Stimulated activated CD4-positive, alpha-beta T cell treated with anti-CD3 and anti-CD28 coated beads, Interleukin-2, amount 100 ng/mL, for 48 hours (primary cell): ENCODE data around the gene FBRSL1.
A peak's percentile ranks its signal among the peaks of the same experiment; 100 is the strongest.

Experiments used
- DNase-seq, 2 donors: peaks; one replicate each; pipeline ENCODE4 v3.0.0-alpha.2; 2020

The FBRSL1 gene

DNA sequence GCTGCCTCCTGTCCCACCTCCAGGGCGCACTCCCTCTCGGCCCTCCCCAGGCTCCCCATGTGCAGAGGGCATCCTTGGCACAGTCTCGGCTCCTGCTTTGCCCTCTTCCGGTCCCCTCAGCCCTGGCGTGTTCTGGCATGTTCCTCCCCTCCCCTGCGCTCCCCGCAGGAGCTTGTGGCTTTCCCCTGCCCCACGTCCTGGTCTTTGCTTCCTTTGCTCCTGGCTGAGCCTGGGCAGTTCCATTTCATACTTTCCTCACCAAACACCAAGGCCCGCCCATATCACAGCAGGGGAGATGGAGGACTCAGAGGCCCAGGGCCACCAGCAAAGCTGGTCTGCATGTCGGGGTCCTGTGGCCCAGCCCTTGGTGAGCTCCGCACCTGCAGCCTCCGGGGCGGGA lies 56.0 kb downstream of the FBRSL1 start:
- no peak for DNase-seq

DNA sequence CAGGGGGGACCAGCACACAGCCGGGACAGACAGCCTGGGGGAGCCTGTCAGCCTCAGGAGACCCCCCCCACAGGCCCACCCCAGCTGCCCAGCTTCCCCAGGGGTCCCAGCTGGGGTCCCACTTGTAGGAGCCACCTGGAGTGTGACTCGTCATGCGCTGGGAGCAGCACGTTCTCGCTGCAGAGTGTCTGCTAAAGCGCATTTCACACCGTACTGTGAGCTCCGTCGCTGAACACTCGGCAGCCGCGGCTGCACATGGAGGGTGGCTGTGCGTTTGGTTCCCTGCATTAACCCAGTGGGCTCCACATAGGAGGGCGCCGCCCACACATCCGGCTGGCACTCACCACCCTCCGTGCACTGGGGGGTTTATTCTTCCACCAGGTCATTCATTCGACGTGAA lies 56.7 kb downstream of the FBRSL1 start:
- no peak for DNase-seq

DNA sequence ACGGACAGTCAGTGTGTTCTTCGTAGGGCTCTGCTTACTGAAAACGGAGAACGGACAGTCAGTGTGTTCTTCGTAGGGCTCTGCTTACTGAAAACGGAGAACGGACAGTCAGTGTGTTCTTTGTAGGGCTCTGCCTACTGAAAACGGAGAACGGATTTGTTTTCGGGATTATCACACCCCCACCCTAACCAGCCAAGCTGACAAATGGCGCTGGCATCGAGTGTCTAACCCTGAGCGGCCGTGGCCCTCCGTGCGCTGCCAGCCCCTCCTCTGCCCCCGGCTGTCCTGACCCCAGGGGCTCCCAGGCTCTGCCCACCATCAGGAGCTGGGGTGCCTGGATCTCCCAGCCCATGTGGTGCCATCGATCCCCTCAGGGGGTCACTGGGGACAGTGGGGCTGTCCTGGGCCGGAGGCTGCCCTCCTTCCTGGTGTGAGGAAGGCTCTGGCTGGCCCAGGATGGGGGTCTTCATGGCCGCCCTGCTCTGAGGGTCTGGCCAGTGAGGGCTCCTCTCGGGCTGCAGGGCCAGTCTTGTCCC lies 57.3 kb downstream of the FBRSL1 start:
- DNase-seq, result no peak

DNA sequence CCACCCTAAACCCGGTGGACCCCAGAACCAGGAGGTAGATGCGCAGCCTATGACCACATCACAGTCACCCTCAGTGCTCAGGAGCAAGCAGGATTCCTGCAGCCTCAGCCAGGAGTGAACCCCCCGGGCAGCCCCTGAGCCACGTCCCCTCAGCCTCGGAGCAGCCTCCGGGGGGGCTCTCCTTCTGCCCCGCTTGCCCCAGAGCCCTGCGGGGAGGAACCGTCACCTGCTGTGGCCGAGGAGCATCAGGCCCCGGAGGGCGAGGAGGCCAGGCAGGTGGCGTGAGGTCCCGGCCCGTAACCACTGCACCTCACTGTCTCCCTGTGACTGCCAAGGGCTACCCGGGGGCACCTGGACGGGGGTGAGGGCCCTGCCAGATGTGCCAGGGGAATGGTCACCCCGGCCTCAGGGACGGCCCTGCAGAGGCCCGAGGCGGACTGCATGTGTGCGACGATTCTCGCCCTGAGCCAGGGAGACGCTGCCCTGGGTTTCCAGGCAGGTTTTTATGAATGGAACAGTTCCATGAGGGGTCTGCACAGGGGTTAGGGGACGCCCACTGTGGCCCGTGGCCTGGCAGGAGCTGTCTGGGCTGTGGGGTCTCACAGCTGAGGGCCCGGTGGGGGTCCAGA lies 58.6 kb downstream of the FBRSL1 start:
- no peak for DNase-seq

DNA sequence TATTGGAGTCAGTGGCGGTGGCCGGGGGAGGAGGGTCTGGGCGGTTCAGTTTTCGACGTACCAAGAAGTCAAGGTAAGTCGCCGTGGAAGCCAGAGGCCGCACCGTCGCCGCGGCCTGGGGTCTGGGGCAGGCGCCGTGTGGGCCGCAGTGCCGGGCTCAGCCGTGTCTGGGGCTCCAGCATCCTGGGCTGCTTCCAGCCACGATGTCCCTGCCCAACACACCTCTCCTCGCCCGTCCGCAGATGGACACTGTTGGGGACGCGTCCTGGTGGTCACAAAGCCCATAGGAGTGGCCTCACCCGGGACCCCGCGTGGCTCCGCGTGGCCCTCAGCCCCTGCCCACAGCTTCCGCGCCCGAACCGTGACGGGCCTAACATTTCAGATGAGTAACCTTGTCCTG lies 59.1 kb downstream of the FBRSL1 start:
- no peak for DNase-seq

DNA sequence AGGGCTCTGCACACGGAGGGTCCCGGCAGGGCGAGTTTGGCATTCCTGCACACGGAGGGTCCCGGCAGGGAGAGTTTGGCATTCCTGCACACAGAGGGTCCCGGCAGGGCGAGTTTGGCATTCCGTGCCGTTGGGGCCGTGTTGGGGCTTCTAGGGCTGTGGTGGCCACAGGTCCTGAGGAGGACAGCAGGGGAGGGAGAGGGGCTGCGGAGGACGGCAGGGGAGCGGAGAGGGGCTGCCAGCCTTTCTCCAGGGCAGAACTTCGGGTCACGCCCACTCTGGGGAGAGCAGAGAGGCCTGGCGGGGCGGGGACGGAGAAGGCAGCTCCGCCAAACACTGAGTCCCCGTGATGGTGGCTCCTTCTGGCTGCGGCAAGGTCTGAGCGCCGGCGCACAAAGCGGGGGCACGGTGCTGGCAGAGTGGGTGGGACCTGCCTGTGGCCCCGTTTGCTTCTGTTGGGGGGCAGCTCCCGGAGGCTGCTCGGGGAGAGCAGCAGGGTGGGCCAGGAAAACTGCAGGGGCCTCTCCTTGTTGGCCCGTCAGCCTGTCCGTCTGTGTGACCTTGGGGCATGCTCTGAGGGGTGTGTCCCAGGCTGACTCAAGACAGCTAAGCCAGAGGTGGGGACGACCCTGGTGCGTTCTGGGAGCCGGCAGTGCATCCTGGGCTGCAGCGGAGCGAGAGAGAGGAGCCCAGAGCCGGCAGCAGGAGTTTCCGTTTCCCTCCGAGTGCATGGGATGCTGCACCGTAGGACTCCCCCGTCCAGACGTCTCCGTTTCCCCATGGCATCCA lies 60.3 kb downstream of the FBRSL1 start:
- DNase-seq, result no peak

DNA sequence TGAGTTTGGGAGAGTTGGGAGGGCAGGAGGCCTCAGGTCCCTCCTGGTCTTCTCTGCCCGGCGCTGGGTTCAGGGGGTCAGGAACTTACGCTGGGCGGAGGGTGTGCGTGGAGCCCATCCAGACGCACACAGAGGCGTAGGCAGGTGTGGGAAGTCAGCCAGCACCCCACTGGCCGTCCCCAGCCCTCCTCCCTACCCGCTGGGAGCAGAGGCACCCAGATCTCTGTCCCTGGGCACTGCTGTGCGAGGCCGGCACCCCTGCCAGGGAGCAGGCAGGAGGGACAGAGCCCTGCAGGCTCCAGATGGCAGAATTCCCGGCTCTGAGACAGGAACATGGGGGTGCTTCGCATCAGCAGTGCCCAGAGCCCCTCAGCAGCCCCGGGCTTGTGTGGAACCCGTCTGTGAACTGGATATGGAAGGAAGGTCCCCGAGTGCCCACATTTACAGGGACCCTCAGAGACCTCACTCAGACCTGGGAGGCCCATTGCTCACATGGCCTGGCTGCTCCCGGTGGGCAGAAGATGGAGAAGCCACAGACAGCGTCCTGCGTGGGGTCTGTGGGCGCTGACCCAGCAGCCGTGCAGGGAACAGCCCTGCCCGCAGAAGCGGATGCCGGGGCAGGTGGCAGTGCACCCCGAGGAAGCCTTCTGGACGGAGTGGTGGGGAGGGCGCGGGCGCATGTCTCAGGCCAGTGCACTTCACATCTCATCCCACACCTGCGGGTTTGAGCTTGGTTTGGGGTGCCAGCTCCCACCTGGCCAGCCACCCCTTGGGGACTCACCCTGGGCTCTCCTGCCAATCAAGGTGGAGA lies 61.1 kb downstream of the FBRSL1 start:
- DNase-seq, result no peak

DNA sequence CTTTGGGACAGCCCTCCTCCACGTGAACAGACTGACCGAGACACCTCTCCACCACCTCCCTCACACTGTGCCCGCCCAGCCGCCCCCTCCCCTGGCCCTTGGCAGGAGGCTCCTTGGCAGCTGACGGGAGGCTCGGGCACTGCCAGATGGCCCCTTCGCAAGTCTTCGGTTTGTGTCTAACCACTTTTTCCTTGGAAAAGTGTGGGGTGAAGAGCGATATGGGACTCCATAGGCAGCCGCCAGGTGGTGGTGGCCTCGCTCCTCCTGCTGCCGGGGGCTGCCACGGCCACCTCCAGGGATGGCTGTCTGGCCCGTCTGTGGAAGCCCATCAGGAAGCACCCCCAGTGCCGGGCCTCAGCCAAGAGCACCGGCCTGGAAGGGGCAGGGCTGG lies 61.7 kb downstream of the FBRSL1 start:
- DNase-seq, result no peak

DNA sequence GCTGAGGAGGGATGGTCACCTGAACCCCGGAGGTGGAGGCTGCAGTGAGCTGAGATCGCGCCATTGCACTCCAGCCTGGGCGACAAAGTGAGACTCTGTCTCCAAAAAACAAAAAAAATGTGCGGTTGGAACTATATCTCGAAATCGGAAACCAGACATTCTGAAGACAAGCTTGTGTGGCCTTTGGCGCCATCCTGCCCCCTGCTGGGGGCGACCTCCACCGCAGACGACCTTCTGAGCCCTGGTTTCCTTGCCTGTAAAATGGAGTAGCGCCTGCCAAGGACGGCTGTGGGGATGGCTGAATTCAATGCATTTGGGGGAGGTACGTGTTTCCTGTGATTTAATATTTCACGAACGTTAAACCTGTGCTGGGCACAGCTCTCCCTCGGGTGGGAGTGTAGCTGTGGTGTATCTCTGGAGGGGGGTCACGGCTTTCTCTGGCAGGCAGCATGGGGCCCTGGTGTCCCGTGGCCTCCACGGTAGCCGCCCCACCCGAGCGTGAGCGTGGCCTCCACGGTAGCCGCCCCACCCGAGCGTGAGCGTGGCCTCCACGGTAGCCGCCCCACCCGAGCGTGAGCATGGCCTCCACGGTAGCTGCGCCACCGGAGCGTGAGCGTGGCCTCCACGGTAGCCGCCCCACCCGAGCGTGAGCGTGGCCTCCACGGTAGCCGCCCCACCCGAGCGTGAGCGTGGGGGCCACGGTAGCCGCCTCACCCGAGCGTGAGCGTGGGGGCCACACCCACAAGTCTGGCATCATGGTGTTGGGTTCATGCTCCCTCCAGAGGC lies 65.1 kb downstream of the FBRSL1 start:
- peak in 1 of 2 donors; percentile 8 for DNase-seq

DNA sequence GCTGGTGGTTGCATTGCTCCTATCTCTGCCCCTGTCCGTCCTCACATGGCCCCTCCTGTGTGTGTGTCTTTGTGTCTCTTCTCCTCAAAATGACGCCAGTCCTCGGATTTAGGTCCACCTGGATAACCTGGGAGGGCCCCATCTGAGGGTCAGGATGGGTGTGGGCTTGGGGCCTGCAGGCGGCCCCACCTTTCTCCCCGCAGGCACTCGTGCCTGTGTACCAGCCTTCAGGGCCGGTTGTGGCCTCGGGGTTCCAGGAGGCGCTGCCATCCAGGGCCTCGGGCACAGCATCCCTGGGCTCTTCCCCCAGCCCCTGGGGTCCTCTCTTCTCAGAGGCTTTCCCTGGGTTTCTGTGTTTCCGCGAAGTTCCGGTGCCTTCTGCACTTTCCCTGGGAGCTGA lies 65.7 kb downstream of the FBRSL1 start:
- DNase-seq, result no peak

DNA sequence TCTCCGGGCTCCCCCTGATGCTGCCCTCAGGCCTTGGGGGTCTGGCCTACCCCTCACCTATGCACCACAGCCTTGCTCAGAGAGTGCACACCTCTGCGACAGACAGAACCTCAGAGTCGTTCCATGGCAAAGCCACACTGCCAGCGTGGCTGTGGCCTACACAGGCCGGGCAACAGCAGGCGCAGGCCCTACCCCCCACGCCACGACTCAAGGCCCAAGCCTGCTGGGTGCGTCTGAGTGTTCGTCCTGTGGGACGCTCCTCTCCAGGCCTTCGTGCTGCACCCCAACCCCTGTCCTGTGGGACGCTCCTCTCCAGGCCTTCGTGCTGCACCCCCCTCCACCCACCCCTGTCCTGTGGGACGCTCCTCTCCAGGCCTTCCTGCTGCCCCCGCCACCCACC lies 66.3 kb downstream of the FBRSL1 start:
- DNase-seq, result no peak

DNA sequence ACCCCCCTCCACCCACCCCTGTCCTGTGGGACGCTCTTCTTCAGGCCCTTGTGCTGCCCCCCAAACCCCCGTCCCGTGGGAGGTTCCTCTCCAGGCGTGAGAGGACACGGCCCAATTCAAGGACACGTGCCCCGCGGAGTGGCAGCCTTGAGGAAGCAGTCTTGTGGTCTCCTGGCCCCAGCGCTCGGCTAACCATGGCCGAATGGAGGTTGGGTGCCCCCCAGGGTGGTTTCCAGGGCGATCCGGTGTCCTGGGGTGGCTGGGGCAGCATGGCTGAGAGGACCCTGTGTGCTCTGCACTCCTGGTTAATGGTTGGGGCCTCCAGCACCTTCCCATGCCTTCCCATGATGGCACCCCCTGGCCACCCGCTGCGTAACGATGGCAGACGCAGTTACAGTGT lies 66.8 kb downstream of the FBRSL1 start:
- DNase-seq, result no peak

DNA sequence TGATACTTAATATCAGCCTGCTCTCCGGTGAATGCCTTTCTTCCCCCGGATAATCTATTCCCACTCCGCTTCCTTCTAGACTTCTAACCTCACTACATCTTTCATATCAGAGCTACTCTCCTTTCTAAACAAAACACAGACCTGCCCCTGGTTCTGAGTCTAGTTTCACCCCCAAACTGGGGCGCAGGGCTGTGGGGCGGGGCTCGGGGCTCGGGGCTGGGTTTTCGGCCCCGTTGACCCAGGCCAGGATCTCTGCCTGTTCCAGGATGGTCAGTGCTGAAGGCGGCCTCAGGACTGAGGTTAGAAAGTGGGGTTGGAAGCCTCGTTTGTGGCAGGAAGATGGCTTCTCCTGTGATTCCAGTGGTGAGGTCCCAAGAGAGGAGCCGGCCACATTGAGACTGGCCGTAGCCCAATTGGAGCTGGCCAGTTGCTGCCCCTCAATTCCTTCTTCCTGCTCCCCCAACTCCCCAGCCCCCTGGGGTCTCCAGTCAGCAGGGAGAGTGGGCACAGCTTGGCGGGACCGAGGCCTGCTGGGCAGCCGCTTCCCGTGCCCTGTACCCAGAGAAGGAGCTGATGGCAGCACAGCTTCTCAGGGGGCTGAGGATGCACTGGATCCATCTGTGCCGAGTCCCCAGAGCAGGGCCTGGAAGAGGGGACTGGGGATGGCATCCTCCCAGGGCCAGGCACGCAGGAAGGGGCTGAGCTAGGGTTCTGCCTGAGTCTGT lies 67.5 kb downstream of the FBRSL1 start:
- DNase-seq, result no peak

DNA sequence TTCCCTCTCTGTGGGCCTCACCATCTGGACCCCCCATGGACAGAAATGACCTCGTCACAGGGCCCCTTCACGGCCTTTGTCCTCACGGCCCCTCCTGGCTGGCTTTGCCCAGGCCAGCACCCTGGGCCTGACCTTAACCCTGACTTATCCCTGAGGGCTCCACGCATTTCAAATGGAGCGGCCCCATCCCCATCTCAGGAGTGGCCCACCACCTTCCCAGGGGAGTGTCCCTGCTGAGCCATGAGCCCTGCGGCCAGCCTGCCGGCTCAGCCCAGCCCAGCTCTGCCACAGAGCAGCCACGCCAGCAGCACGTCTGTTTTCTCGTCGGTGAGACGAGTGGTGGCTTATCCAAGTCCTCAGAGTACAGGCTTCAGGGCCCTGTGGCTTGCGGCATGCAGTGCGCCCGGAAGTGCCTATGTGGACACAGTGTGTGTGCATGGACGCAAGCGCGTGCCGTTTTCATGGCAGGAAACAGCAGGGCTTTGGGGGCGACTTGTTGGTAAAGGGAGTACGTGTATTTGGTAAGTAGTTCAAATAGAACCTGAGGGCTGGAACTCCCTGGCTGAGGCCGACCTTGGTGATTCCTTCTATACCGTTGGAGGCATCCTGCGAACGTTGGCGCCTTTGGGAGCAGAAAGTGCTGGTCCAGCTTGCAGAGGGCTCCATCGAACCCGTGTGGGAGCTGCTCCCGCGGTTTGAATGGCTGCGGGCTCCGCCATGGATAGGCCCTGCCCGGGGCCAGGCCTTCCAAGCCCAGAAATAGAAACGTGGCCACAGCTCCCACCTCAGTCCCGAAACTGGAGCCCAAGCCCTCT lies 68.3 kb downstream of the FBRSL1 start:
- no peak for DNase-seq

DNA sequence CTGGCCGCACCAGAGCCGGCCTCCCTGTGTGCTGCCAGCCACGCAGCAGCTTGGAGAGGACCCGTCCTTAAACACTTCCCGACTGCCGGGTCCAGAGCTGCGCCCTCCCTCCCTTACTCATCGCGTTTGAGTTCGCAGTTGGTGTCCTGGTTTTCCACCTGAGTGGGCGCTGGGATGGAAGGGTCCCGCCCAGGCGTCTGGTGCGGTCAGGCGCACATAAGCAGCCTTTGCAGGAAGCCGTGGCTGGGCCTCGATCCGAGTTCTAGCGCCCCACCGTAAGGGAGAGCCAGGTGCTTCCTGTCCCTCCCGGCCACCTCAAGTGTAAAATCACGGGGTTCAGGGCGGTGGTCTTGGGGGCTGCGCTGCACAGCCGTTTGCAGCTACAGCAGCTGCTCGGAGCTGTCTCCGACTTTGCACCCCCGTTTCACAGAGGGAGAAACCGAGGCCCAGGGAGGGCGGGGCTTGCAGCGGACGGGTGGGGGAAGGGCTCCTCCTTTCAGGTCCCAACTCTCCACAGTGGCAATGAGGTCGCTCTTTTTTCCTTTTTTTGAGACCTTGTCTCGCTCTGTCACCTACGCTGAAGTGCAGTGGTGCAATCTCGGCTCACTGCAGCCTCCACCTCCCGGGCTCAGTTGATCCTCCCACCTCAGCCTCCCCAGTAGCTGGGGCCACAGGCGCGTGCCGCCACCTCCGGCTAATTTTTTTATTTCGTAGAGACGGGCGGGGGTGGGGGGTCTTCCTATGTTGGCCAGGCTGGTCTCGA lies 69.1 kb downstream of the FBRSL1 start:
- no peak for DNase-seq

DNA sequence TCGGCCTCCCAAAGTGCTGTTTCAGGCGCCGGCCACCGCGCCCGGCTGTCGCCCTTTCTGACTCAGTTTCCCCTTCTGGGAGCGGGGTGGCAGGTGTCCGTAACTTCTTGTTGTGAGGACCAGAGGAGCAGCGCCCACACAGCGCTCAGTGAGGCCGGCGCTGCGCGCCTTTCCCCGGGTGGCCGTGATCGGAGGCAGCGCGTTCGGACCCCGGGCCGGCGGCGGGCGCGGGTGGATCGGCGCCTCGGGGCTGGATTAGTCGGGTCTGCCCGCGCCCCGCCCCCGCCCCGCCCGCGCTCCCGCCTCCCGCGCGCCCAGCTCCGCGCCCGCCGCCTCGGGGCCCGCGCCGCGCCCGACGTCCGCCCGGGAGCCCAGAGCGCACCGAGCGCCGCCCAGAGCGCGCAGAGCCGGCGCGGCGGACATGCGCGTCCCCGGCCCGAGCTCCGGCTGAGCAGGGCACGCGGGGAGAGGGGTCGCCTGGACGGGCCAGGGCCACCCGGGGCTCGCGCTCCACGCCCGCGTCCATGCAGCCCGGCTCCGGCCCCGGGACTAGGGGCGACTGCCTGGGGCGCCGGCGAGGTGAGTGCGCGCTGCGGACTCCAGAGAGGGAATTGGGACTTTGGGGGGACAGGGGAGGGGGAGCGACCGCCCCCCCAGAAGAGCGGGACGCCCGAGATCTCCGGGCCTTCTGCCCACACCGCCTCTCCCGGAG lies 69.9 kb downstream of the FBRSL1 start:
- DNase-seq, result peak; percentile 27 to 53

DNA sequence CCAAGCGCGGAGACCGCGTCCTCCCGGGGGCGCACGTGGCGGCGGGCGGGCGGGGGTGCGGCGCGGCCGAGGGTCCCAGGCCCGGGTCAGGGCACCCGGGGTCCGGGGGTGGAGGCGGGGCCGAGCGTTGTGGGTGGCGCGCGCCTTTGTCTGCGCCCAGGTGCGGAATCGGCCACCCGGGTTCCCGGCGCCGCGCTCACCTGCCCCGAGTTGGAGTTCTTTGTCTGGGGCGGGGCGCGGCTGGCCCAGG lies 70.3 kb downstream of the FBRSL1 start:
- peak in 1 of 2 donors; percentile 14 for DNase-seq

DNA sequence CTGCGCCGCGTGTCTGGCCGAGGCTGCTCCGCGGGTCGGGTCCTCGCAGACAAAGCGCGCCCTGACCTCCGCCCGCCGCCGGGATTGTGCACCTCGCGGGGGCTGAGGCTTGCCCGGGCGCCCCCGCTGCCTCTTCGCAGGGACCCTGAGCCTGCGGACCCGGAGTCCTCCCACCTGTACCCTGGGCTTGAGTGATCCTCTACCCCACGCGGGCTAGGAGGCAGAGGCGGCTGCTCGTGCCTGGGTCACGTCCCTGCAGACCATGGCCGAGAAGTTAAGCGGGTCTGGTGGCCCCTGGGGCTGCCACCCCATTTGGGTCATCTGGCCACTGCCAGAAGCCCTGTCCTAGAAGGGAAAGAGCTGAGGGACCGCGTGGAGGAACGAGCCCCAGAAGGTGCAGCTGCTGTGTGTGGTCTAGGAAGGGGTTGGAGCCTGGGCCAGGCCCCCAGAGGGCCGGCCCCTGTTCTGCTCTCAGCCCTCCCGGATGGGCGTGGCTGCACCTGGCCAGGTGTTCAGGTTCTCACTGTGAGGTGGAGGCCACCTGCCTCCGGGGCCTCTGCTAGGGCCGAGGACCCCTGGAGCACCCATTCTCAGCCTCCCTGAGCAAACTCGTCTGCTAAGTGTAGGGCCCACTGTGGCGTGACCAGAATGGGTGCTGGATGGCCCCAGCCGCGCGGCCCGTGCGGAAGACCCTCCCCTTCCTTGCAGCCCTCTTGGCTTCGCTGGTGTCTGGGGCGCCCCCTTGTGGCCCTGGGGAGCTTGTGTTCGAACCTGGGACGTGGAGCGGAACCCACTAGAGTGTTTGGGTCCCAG lies 70.9 kb downstream of the FBRSL1 start:
- DNase-seq, result peak; percentile 80 to 84
